Measurements from ENCODE around the gene SLC35F4.

GRCh38 chr14:57831981-57832380 is 33.9 kb downstream of the SLC35F4 start:
- TF ChIP-seq CTCF (IDR thresholded peaks at IDR 0.05) (no peak), POLR2A (IDR thresholded peaks at IDR 0.05) (no peak)

Data from thyroid gland (tissue), 4 donors.